ENCODE data around the gene SRPX2. TPM values are rescaled to one million over a fixed set of nuclear protein-coding genes. Genes with fewer than 3 reads are reported as not detected.

The SRPX2 gene
- total and polyA plus RNA-seq, 9 of the 15 experiments (the other 6 are each of a cell fraction or from before 2014, with no cell fraction given) = 0.13 to 0.20 TPM; not detected in 7

DNA sequence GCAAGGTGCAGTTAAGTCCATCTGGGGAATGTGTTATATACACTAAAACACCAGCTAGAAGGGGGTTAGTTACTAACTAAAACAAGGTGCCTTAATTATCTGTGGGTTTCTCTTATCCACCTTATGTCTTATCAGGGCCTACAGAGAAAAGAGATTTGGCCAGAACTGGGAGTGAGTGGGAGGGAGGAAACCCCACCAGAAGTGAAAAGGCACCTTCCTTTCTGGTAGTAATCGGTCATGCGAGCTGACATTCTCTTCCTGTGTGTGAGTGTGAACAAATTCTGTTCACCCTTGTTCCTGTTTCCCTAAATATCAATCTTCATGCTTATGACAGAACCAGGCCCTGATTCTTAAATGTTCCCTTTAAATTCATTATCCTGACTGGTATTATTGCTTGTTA, 43.5 kb downstream of the SRPX2 start:
- in situ Hi-C loops (cut with MboI) = loop anchor here (5.0 to 25.0 kb wide), 2 partner anchors 80 to 500 kb away; no protein-coding TSS in a partner anchor
- Histone ChIP-seq H3K4me2 (ENCODE audit: insufficient read depth, low read length) (no peak overlapping the region), H2AFZ (ENCODE audit: low read depth, low read length) (no peak overlapping the region), H3K27me3 (ENCODE audit: control insufficient read depth in 2 of 2, insufficient read depth in 2 of 2, low read length in 2 of 2) (no peaks in the 10 kb centered on the region), H3K9me1 (ENCODE audit: control insufficient read depth, insufficient read depth, low read length) (no peaks in the 10 kb centered on the region), H3K36me3 (ENCODE audit: control insufficient read depth, insufficient read depth, low read length) (no peaks in the 10 kb centered on the region), H3K4me3 (no peak overlapping the region), H3K4me1 (replicated peaks in 1 of 2; ENCODE audit: control insufficient read depth in 2 of 2, insufficient read depth in 2 of 2, low read length in 2 of 2) (no peaks in the 10 kb centered on the region), H3K9me3 (replicated peaks; ENCODE audit: control insufficient read depth, insufficient read depth, low read depth, low read length) (no peaks in the 10 kb centered on the region), H4K20me1 (replicated peaks; ENCODE audit: control insufficient read depth, insufficient read depth, low read length) (no peaks in the 10 kb centered on the region), H3K79me2 (ENCODE audit: control insufficient read depth, insufficient read depth, low read length) (no peaks in the 10 kb centered on the region), H3K27ac (ENCODE audit: extremely low read depth, low read depth, low read length) (no peak overlapping the region), H3K9ac (ENCODE audit: insufficient read depth in 1 of 2, low read depth in 2 of 2, low read length in 2 of 2) (no peak overlapping the region)
- no peak for TF ChIP-seq GATAD2B (IDR thresholded peaks at IDR 0.05; ENCODE audit: borderline replicate concordance)
- no peak for TF ChIP-seq CSDE1 (IDR thresholded peaks at IDR 0.05)
- no peak for TF ChIP-seq ETV5 (CRISPR knock-in tag; IDR thresholded peaks at IDR 0.05; ENCODE audit: low read depth)
- TF ChIP-seq FOXM1 (IDR thresholded peaks at IDR 0.05; ENCODE audit: low read depth) = no peak
- no peak for TF ChIP-seq FOXM1 (CRISPR knock-in tag; IDR thresholded peaks at IDR 0.05; ENCODE audit: low read depth)
- no peak for TF ChIP-seq CBFA2T2 (conservative IDR thresholded peaks at IDR 0.05)
- TF ChIP-seq, protein P1, sequence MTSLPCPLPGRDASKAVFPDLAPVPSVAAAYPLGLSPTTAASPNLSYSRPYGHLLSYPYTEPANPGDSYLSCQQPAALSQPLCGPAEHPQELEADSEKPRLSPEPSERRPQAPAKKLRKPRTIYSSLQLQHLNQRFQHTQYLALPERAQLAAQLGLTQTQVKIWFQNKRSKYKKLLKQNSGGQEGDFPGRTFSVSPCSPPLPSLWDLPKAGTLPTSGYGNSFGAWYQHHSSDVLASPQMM (CRISPR knock-in tag; IDR thresholded peaks at IDR 0.05) = no peak
- TF ChIP-seq ZNF408 (CRISPR knock-in tag; IDR thresholded peaks at IDR 0.05; ENCODE audit: low read depth) = no peak
- TF ChIP-seq KLF6 (CRISPR knock-in tag; IDR thresholded peaks at IDR 0.05; ENCODE audit: borderline replicate concordance) = no peak
- TF ChIP-seq ASH1L (IDR thresholded peaks at IDR 0.05; ENCODE audit: borderline replicate concordance, low read depth, partially characterized antibody) = no peak
- TF ChIP-seq FOS (IDR thresholded peaks at IDR 0.05; ENCODE audit: extremely low read depth, insufficient read length) = no peak
- TF ChIP-seq DACH1 (IDR thresholded peaks at IDR 0.05; ENCODE audit: partially characterized antibody) = no peak
- TF ChIP-seq ZNF316 (IDR thresholded peaks at IDR 0.05) = no peak
- TF ChIP-seq CAMTA2 (CRISPR knock-in tag; conservative IDR thresholded peaks at IDR 0.05) = no peak
- TF ChIP-seq, protein P2, sequence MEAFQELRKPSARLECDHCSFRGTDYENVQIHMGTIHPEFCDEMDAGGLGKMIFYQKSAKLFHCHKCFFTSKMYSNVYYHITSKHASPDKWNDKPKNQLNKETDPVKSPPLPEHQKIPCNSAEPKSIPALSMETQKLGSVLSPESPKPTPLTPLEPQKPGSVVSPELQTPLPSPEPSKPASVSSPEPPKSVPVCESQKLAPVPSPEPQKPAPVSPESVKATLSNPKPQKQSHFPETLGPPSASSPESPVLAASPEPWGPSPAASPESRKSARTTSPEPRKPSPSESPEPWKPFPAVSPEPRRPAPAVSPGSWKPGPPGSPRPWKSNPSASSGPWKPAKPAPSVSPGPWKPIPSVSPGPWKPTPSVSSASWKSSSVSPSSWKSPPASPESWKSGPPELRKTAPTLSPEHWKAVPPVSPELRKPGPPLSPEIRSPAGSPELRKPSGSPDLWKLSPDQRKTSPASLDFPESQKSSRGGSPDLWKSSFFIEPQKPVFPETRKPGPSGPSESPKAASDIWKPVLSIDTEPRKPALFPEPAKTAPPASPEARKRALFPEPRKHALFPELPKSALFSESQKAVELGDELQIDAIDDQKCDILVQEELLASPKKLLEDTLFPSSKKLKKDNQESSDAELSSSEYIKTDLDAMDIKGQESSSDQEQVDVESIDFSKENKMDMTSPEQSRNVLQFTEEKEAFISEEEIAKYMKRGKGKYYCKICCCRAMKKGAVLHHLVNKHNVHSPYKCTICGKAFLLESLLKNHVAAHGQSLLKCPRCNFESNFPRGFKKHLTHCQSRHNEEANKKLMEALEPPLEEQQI (IDR thresholded peaks at IDR 0.05) = no peak
- TF ChIP-seq KHSRP (IDR thresholded peaks at IDR 0.05) = no peak
- no peak for TF ChIP-seq TBP (optimal IDR thresholded peaks at IDR 0.05; ENCODE audit: low read depth, low read length)
- TF ChIP-seq KLF10 (CRISPR knock-in tag; IDR thresholded peaks at IDR 0.05) = no peak
- TF ChIP-seq ZBED1 (IDR thresholded peaks at IDR 0.05) = no peak
- WGBS (ENCODE audit: insufficient coverage, low coverage, missing lambda C conversion rate) = 13% methylated on average over 2 of the region's 2 CpGs
- DNase-seq (ENCODE audit: extremely low read depth in 1 of 4, low spot score in 3 of 4) (no peak), ATAC-seq (no peak), FAIRE-seq (no peak)
- CTCF ChIA-PET (ENCODE audit: low intra/inter-chr PET ratio) = no interaction called here
- intact Hi-C loops (cut with micrococcal nuclease) = loop anchor here (10.0 kb wide), 1 partner anchor 597 kb away; no protein-coding TSS in a partner anchor
- POLR2A ChIA-PET = interaction anchor here (1.0 kb wide), 1 partner anchor 29 kb away, joined by 3 read pairs; no protein-coding TSS in a partner anchor
- BruUV-seq (replicated peaks) = no TSS peak
